IPS-NIHi11 (cell line): Measurements from ENCODE around the gene CATSPER2.
"Not testable (repeated sequence)": the region's sequence is repeated elsewhere in the genome, so short reads cannot be mapped to it uniquely, and the experiment has no call there.

Experiments used
- DNase-seq: peaks from one replicate; pipeline ENCODE4 v3.0.0; 2012; ENCODE audit warnings: mixed read lengths, low spot score

Gene CATSPER2

DNA sequence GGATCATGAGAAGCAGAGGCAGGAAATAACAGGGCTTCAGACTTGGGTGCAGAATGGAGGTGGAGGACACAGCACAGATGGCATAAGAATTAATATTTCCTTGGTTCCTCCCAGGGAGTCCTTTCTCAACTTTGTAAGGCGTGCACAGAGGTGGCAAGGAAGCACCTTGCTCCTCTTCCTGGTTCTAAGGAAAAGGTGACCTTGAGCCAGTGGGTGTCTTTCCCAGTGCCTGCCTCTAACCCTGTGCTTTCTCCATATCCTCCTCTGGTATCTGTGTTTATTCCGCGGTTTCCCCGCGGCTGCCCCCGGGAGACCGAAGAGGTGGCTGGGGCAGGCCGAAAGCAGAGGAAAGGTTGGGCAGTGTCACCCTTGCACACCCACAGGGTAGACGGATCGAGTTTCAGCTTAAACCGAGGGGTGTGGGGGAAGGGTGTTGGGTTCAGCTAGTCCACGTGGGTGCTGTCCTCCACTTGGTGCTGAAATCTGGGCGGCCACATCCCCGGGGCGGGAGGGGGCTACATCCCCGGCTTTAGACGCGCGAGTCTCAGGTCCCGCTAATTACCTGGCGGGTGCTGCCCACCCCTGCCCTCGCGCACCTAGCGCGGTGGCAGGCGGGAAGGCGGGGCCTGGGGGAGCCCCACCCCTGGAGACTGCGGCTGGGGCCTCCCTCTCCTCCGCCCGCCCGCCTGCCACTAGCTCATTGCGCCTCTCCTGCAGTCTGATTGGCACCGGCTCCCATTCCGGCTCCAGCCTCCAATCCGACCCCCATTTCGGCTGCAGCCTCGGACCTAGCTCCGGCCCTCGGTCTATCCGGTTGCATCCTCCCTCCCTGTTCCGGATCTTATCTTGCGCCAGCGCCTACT lies 55.1 kb downstream of the CATSPER2 start, which contains the start of gene CKMT1B:
CKMT1B (plus strand) TSS at position 700 of the 863 bp plus-strand sequence. CDS start 192 bp downstream, outside the sequence.
- not testable (repeated sequence) for DNase-seq

DNA sequence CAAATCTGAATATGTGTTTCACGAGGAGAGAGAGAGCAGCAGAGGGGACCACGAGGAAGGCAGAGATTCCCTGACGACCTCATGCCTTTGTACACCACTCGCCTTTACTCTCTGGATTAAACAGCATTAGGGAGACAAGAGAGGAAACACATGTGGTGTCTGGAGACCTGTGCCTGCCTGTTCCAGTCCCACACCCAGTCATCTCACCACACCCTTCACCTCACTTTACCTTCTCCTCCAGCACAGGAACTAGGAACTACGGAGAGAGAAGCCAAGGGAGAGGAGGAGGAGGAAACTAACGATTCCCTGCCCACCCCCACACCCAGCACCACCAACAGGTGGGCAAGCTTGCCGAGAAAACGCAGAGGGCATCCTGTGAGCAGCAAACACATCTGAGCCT lies 55.8 kb downstream of the CATSPER2 start:
- DNase-seq = not testable (repeated sequence)

- DNase-seq = not testable (repeated sequence)
Observed at GRCh38 chr15:43589778-43590466, 58.7 kb downstream of the CATSPER2 start, which contains the start of gene PPIP5K1. TSS of gene PPIP5K1 (minus strand) at chr15:43590208. CDS start at chr15:43584504, 5,704 bp downstream.
